ENCODE measurements around the gene SPNS1.
"Not testable (repeated sequence)": the region's sequence is repeated elsewhere in the genome, so short reads cannot be mapped to it uniquely, and the experiment has no call there.

SPNS1 gene

GRCh38 chr16:28936784-28937155, 37.8 kb upstream of the SPNS1 start:
- H3K36me3 ChIP-seq = no peaks in the 10 kb centered on the region
- no peak overlapping the region for H3K4me3 ChIP-seq (ENCODE audit: low read depth, low read length)
- no peaks in the 10 kb centered on the region for H3K9me3 ChIP-seq
- no peaks in the 10 kb centered on the region for H3K27me3 ChIP-seq
- TF ChIP-seq, protein P1, sequence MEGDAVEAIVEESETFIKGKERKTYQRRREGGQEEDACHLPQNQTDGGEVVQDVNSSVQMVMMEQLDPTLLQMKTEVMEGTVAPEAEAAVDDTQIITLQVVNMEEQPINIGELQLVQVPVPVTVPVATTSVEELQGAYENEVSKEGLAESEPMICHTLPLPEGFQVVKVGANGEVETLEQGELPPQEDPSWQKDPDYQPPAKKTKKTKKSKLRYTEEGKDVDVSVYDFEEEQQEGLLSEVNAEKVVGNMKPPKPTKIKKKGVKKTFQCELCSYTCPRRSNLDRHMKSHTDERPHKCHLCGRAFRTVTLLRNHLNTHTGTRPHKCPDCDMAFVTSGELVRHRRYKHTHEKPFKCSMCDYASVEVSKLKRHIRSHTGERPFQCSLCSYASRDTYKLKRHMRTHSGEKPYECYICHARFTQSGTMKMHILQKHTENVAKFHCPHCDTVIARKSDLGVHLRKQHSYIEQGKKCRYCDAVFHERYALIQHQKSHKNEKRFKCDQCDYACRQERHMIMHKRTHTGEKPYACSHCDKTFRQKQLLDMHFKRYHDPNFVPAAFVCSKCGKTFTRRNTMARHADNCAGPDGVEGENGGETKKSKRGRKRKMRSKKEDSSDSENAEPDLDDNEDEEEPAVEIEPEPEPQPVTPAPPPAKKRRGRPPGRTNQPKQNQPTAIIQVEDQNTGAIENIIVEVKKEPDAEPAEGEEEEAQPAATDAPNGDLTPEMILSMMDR (IDR thresholded peaks at IDR 0.05; ENCODE audit: low read depth, low read length) = no peak
- no peaks in the 10 kb centered on the region for H3K4me1 ChIP-seq
- DNase-seq = no peak

GRCh38 chr16:28937222-28937876, 37.2 kb upstream of the SPNS1 start:
- no peak overlapping the region for H3K4me3 ChIP-seq (ENCODE audit: low read depth, low read length)
- H3K36me3 ChIP-seq = no peaks in the 10 kb centered on the region
- no peak for DNase-seq
- H3K27me3 ChIP-seq = no peaks in the 10 kb centered on the region
- no peaks in the 10 kb centered on the region for H3K4me1 ChIP-seq
- H3K9me3 ChIP-seq = no peaks in the 10 kb centered on the region
- TF ChIP-seq, protein P1 (IDR thresholded peaks at IDR 0.05; ENCODE audit: low read depth, low read length) = no peak

DNA sequence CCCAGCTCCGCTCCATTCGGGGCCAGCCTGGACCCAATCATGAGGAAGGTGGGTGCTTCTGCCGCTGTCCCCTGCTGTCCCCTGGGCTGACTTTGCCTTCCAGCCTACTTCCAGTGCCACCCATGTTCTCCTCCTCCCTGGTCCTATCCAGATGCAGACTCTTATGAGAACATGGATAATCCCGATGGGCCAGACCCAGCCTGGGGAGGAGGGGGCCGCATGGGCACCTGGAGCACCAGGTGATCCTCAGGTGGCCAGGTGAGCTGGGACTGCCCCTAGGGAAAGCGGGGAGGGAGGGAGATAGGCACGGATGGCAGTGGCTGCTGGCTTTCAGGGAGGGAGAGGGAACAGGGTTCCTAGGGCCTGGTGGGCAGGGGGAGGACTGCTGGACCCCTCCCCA, 35.9 kb upstream of the SPNS1 start:
- H3K4me1 ChIP-seq = no peaks in the 10 kb centered on the region
- H3K9me3 ChIP-seq = no peaks in the 10 kb centered on the region
- H3K27me3 ChIP-seq = no peaks in the 10 kb centered on the region
- TF ChIP-seq, protein P1 (IDR thresholded peaks at IDR 0.05; ENCODE audit: low read depth, low read length) = no peak
- no peak overlapping the region for H3K4me3 ChIP-seq (ENCODE audit: low read depth, low read length)
- H3K36me3 ChIP-seq = no peaks in the 10 kb centered on the region
- no peak for DNase-seq

DNA sequence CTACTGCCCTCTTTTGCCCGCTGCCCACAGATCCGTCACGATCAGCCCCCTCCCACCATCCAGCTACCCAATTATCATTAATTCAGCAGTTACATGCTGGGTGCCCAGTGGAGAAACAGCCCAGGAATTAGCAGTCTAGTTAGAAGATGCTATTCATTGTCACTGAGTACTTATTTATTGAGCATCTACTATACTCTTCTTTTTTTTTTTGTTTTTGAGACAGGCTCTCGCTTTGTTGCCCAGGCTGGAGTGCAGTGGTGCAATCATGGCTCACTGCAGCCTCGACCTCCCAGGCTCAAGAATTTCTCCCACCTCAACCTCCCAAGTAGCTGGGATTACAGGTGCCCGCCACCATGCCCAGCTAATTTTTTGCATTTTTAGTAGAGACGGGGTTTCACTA, 34.8 kb upstream of the SPNS1 start:
- H3K27me3 ChIP-seq; DNase-seq; H3K4me1 ChIP-seq; H3K9me3 ChIP-seq; H3K36me3 ChIP-seq; H3K4me3 ChIP-seq (ENCODE audit: low read depth, low read length): not testable (repeated sequence)

DNA sequence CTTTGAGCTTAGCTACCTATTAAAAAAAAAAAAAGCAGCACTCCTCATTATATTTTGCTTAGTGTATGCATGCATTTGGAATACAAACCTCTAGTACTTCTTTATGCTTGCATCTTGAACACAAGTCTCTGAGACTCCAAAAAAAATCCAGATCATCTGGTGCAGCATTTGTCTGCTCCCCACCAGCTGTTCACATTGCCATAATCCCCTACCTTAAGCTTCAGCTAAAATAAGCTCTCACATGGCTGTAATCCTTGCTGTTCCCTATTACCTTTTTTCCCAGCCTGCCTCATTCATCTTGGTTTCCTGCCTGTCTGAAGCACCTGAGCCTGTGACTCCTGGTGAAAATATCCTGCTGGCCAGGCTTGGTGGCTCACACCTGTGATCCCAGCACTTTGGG, 31.3 kb upstream of the SPNS1 start:
- no peak for DNase-seq
- no peak overlapping the region for H3K4me3 ChIP-seq (ENCODE audit: low read depth, low read length)
- H3K9me3 ChIP-seq = no peaks in the 10 kb centered on the region
- H3K27me3 ChIP-seq = no peaks in the 10 kb centered on the region
- H3K4me1 ChIP-seq = no peaks in the 10 kb centered on the region
- no peaks in the 10 kb centered on the region for H3K36me3 ChIP-seq
- TF ChIP-seq, protein P1 (IDR thresholded peaks at IDR 0.05; ENCODE audit: low read depth, low read length) = no peak

DNA sequence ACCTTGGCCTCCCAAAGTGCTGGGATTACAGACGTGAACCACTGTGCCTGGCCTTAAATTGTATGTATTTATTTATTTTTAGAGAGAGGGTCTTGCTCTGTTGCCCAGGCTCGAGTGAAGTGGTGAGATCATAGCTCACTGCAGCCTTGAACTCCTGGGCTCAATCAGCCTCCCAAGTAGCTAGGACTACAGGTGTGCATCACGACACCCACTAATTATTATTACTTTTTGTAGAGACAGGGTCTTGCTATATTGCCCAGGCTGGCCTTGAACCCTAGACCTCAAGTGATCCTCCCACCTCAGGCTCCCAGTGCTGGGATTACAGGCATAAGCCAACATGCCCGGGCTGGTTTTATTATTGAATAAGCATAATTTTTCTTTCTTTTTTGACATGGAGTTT, 27.9 kb upstream of the SPNS1 start:
- Histone ChIP-seq H3K4me1 (no peaks in the 10 kb centered on the region), H3K27me3 (no peaks in the 10 kb centered on the region), H3K4me3 (ENCODE audit: low read depth, low read length) (no peak overlapping the region), H3K36me3 (no peaks in the 10 kb centered on the region), H3K9me3 (no peaks in the 10 kb centered on the region)
- DNase-seq = no peak
- TF ChIP-seq, protein P1 (IDR thresholded peaks at IDR 0.05; ENCODE audit: low read depth, low read length) = no peak
